ENCODE data around the gene UNC80. TPM values are rescaled to one million over a fixed set of nuclear protein-coding genes. Genes with fewer than 3 reads are reported as not detected.

The UNC80 gene
- total RNA-seq, 1 donor from 2014 or later, result 2.9 TPM

DNA sequence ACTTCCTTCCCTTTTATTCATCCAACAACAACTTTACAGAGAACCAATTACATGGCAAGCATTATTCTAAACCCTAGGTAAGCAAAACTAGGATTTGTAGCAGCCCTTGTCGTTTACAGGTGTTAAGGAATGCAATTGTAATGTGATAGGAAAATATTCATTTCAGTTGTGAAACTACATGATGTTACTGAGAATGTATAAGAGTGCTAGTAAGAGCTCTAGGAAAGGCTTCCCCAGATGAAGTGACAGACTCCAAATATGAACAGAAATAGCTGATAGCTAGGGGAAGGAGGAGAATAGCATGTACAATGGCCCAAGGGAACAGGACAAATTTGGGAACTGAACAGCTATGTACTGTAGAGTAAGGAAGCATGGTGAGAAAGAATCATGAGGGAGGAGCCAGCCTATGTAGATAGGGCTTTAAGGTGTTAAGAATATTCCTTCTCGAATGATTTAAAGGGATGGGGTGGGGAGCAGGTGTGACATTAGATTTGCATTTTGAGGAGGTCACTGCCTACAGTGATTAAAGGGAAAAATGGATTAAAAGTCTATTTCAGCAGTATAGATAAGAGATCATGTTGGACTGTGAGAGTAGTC lies 262.6 kb downstream of the UNC80 start:
- no peak for TF ChIP-seq CTCF (conservative IDR thresholded peaks at IDR 0.05)
- no peaks in the 10 kb centered on the region for H3K4me1 Mint-ChIP-seq (ENCODE audit: unreplicated experiment)
- H3K9me3 Mint-ChIP-seq, result peaks cover 4% of the 10 kb centered on the region
- H3K4me3 Mint-ChIP-seq, result no peak overlapping the region
- no peak overlapping the region for H3K27ac Mint-ChIP-seq
- H3K27me3 Mint-ChIP-seq, result no peaks in the 10 kb centered on the region
- H3K36me3 Mint-ChIP-seq, result peaks cover 10% of the 10 kb centered on the region
- no peak for DNase-seq (ENCODE audit: extremely low spot score, unreplicated experiment)

GRCh38 chr2:210035679-210036078 lies 264.0 kb downstream of the UNC80 start:
- TF ChIP-seq CTCF (conservative IDR thresholded peaks at IDR 0.05), result no peak
- Mint-ChIP-seq H3K36me3 (peaks cover 7% of the 10 kb centered on the region), H3K27me3 (no peaks in the 10 kb centered on the region), H3K9me3 (peaks cover 4% of the 10 kb centered on the region), H3K4me1 (ENCODE audit: unreplicated experiment) (no peaks in the 10 kb centered on the region), H3K27ac (peak overlapping the region; percentile 70), H3K4me3 (no peak overlapping the region)
- DNase-seq (ENCODE audit: extremely low spot score, unreplicated experiment), result no peak

DNA sequence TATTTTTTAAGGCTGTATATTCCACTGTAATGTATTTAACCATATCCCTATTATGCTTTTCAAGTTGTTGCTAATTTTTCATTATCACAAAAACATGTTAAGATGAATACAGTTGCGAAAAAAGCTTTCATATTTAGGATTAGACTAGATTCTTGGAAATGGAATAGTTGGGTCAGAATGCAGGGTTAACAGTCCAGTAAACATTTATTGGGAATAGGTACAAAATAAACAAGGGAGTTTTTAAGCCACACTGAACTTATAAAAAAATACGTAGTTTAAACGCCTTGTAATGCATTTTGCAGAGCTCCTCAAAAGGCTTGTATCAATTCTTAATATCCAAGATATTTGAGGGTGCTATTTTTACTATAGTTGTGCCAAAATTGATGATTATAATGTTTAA lies 266.4 kb downstream of the UNC80 start:
- no peak overlapping the region for H3K4me3 Mint-ChIP-seq
- H3K4me1 Mint-ChIP-seq (ENCODE audit: unreplicated experiment), result no peaks in the 10 kb centered on the region
- DNase-seq (ENCODE audit: extremely low spot score, unreplicated experiment), result no peak
- H3K27me3 Mint-ChIP-seq, result no peaks in the 10 kb centered on the region
- H3K9me3 Mint-ChIP-seq, result peaks cover 4% of the 10 kb centered on the region
- peaks cover 7% of the 10 kb centered on the region for H3K36me3 Mint-ChIP-seq
- no peak overlapping the region for H3K27ac Mint-ChIP-seq
- TF ChIP-seq CTCF (conservative IDR thresholded peaks at IDR 0.05), result no peak

- no peak overlapping the region for H3K4me3 Mint-ChIP-seq
- no peak for DNase-seq (ENCODE audit: extremely low spot score, unreplicated experiment)
- no peak for TF ChIP-seq CTCF (conservative IDR thresholded peaks at IDR 0.05)
- H3K27me3 Mint-ChIP-seq, result no peaks in the 10 kb centered on the region
- H3K9me3 Mint-ChIP-seq, result peaks cover 11% of the 10 kb centered on the region
- H3K27ac Mint-ChIP-seq, result no peak overlapping the region
- no peaks in the 10 kb centered on the region for H3K4me1 Mint-ChIP-seq (ENCODE audit: unreplicated experiment)
- H3K36me3 Mint-ChIP-seq, result peaks cover 25% of the 10 kb centered on the region
Measured at GRCh38 chr2:210046851-210047500, 275.3 kb downstream of the UNC80 start.

Other genes starting within 250 kb of the UNC80 start
- 48.5 and 53.7 TPM in 2 replicates for gene RPE, start 230.8 kb downstream of the UNC80 start, total RNA-seq (ENCODE audit: low replicate concordance)

All from type B pancreatic cell (in vitro differentiated cells).